ENCODE data around the gene PRKG1.

- no peak for TF ChIP-seq CTCF (IDR thresholded peaks at IDR 0.05; ENCODE audit: low read depth, low read length, poor library complexity, severe bottlenecking)
- TF ChIP-seq EZH2phosphoT487 (IDR thresholded peaks at IDR 0.05; ENCODE audit: borderline replicate concordance, low read length) = no peak
Observed at GRCh38 chr10:51364674-51365073, 290.4 kb downstream of the PRKG1 start.
